Measurements from ENCODE around the gene PRKCA. TPM values are rescaled to one million over a fixed set of nuclear protein-coding genes. Genes with fewer than 3 reads are reported as not detected.

PRKCA gene
- total and polyA plus RNA-seq, 2 of the 13 experiments (the other 11 are each of a cell fraction or from before 2014, with no cell fraction given): 18.5 to 21.5 TPM

GRCh38 chr17:66839616-66840015, 537.2 kb downstream of the PRKCA start:
- FAIRE-seq: no peak
- intact Hi-C loops (cut with micrococcal nuclease; ENCODE audit: unreplicated experiment): no loop called here
- Histone ChIP-seq H3K27ac (ENCODE audit: extremely low read length, insufficient read depth, low read length) (no peak overlapping the region), H3K36me3 (replicated peaks in 1 of 2; ENCODE audit: control insufficient read depth in 1 of 2, insufficient read depth in 2 of 2, low read length in 2 of 2) (no peaks in the 10 kb centered on the region), H2AFZ (ENCODE audit: low read length) (no peak overlapping the region), H3K4me3 (replicated peaks in 1 of 3; ENCODE audit: insufficient read depth in 1 of 3, low read depth in 2 of 3, low read length in 3 of 3) (no peak overlapping the region), H3K9ac (ENCODE audit: insufficient read depth, low read depth, low read length) (no peak overlapping the region), H3K4me2 (ENCODE audit: low read depth, low read length) (no peak overlapping the region), H4K20me1 (ENCODE audit: insufficient read depth, low read length) (no peaks in the 10 kb centered on the region), H3K4me1 (ENCODE audit: insufficient read depth, low read length) (no peaks in the 10 kb centered on the region), H3K79me2 (ENCODE audit: insufficient read depth, low read length) (no peaks in the 10 kb centered on the region), H3K27me3 (ENCODE audit: control insufficient read depth in 1 of 2, insufficient read depth in 2 of 2, low read length in 2 of 2) (peaks cover 6 to 56% of the 10 kb centered on the region in 2 experiments), H3K9me3 (ENCODE audit: low read length) (no peaks in the 10 kb centered on the region)
- ChIA-PET CTCF (ENCODE audit: low intra/inter-chr PET ratio, low total read pairs) (no interaction called here), POLR2A (no interaction called here)
- ATAC-seq: no peak
- 54% methylated on average over 9 of the region's 9 CpGs for WGBS (ENCODE audit: low lambda C conversion rate)
- DNase-seq (ENCODE audit: low spot score): no peak
- in situ Hi-C loops (cut with HindIII; ENCODE audit: extremely low pct_ligation_motif_present, low pct_unique_long_range_greater_than_20kb): no loop called here
- TF ChIP-seq ZBTB8A (CRISPR knock-in tag; IDR thresholded peaks at IDR 0.05; ENCODE audit: borderline replicate concordance, low read depth) (no peak), ZNF24 (IDR thresholded peaks at IDR 0.05) (no peak), NAIF1 (CRISPR knock-in tag; IDR thresholded peaks at IDR 0.05; ENCODE audit: borderline replicate concordance) (no peak), ETV5 (CRISPR knock-in tag; IDR thresholded peaks at IDR 0.05; ENCODE audit: borderline replicate concordance) (no peak), EHMT2 (IDR thresholded peaks at IDR 0.05; ENCODE audit: borderline replicate concordance, low read depth, low read length) (no peak), ZNF101 (CRISPR knock-in tag; IDR thresholded peaks at IDR 0.05; ENCODE audit: borderline replicate concordance, low read depth) (no peak), SETDB1 (CRISPR knock-in tag; IDR thresholded peaks at IDR 0.05; ENCODE audit: borderline replicate concordance) (no peak)
- no TSS peak for BruUV-seq (replicated peaks)

DNA sequence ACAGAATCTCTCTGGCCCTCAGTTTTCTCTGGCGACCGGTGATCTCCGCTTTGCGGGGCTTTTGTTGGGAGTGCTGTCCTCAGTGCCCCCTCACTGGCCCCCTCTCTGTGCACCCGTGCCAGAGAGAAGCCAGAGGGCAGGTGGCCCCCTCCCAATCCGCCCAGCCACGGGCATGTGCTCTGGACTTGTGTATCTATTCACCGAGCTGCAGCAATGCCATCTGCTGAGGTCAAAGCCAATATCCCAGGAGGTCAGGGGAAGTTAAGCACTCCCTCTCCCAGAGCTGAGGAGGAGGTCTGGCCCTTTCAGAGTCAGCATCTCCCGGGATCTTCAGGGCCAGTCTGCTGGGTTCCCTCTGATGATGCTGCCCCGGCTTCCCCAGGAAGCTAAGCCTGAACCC, 537.6 kb downstream of the PRKCA start:
- ChIA-PET CTCF (ENCODE audit: low intra/inter-chr PET ratio, low total read pairs) (no interaction called here), POLR2A (no interaction called here)
- H3K4me3 ChIP-seq (replicated peaks in 1 of 3; ENCODE audit: insufficient read depth in 1 of 3, low read depth in 2 of 3, low read length in 3 of 3): no peak overlapping the region
- DNase-seq (ENCODE audit: low spot score): no peak
- H3K27me3 ChIP-seq (ENCODE audit: control insufficient read depth in 1 of 2, insufficient read depth in 2 of 2, low read length in 2 of 2): peaks cover 5 to 53% of the 10 kb centered on the region in 2 experiments
- no peaks in the 10 kb centered on the region for H3K9me3 ChIP-seq (ENCODE audit: low read length)
- WGBS (ENCODE audit: low lambda C conversion rate): 2% methylated on average over 8 of the region's 10 CpGs
- no peak overlapping the region for H3K4me2 ChIP-seq (ENCODE audit: low read depth, low read length)
- FAIRE-seq: no peak
- intact Hi-C loops (cut with micrococcal nuclease; ENCODE audit: unreplicated experiment) (no loop called here), in situ Hi-C loops (cut with HindIII; ENCODE audit: extremely low pct_ligation_motif_present, low pct_unique_long_range_greater_than_20kb) (no loop called here)
- no peak overlapping the region for H2AFZ ChIP-seq (ENCODE audit: low read length)
- H3K9ac ChIP-seq (ENCODE audit: insufficient read depth, low read depth, low read length): no peak overlapping the region
- no peaks in the 10 kb centered on the region for H4K20me1 ChIP-seq (ENCODE audit: insufficient read depth, low read length)
- no peak for ATAC-seq
- BruUV-seq (replicated peaks): no TSS peak
- H3K4me1 ChIP-seq (ENCODE audit: insufficient read depth, low read length): no peaks in the 10 kb centered on the region
- no peaks in the 10 kb centered on the region for H3K36me3 ChIP-seq (replicated peaks in 1 of 2; ENCODE audit: control insufficient read depth in 1 of 2, insufficient read depth in 2 of 2, low read length in 2 of 2)
- H3K27ac ChIP-seq (ENCODE audit: extremely low read length, insufficient read depth, low read length): no peak overlapping the region
- H3K79me2 ChIP-seq (ENCODE audit: insufficient read depth, low read length): no peaks in the 10 kb centered on the region
- TF ChIP-seq, protein P1, sequence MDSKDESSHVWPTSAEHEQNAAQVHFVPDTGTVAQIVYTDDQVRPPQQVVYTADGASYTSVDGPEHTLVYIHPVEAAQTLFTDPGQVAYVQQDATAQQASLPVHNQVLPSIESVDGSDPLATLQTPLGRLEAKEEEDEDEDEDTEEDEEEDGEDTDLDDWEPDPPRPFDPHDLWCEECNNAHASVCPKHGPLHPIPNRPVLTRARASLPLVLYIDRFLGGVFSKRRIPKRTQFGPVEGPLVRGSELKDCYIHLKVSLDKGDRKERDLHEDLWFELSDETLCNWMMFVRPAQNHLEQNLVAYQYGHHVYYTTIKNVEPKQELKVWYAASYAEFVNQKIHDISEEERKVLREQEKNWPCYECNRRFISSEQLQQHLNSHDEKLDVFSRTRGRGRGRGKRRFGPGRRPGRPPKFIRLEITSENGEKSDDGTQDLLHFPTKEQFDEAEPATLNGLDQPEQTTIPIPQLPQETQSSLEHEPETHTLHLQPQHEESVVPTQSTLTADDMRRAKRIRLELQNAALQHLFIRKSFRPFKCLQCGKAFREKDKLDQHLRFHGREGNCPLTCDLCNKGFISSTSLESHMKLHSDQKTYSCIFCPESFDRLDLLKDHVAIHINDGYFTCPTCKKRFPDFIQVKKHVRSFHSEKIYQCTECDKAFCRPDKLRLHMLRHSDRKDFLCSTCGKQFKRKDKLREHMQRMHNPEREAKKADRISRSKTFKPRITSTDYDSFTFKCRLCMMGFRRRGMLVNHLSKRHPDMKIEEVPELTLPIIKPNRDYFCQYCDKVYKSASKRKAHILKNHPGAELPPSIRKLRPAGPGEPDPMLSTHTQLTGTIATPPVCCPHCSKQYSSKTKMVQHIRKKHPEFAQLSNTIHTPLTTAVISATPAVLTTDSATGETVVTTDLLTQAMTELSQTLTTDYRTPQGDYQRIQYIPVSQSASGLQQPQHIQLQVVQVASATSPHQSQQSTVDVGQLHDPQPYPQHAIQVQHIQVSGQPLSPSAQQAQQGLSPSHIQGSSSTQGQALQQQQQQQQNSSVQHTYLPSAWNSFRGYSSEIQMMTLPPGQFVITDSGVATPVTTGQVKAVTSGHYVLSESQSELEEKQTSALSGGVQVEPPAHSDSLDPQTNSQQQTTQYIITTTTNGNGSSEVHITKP (CRISPR knock-in tag; IDR thresholded peaks at IDR 0.05; ENCODE audit: low read depth): no peak
- TF ChIP-seq, protein P2, sequence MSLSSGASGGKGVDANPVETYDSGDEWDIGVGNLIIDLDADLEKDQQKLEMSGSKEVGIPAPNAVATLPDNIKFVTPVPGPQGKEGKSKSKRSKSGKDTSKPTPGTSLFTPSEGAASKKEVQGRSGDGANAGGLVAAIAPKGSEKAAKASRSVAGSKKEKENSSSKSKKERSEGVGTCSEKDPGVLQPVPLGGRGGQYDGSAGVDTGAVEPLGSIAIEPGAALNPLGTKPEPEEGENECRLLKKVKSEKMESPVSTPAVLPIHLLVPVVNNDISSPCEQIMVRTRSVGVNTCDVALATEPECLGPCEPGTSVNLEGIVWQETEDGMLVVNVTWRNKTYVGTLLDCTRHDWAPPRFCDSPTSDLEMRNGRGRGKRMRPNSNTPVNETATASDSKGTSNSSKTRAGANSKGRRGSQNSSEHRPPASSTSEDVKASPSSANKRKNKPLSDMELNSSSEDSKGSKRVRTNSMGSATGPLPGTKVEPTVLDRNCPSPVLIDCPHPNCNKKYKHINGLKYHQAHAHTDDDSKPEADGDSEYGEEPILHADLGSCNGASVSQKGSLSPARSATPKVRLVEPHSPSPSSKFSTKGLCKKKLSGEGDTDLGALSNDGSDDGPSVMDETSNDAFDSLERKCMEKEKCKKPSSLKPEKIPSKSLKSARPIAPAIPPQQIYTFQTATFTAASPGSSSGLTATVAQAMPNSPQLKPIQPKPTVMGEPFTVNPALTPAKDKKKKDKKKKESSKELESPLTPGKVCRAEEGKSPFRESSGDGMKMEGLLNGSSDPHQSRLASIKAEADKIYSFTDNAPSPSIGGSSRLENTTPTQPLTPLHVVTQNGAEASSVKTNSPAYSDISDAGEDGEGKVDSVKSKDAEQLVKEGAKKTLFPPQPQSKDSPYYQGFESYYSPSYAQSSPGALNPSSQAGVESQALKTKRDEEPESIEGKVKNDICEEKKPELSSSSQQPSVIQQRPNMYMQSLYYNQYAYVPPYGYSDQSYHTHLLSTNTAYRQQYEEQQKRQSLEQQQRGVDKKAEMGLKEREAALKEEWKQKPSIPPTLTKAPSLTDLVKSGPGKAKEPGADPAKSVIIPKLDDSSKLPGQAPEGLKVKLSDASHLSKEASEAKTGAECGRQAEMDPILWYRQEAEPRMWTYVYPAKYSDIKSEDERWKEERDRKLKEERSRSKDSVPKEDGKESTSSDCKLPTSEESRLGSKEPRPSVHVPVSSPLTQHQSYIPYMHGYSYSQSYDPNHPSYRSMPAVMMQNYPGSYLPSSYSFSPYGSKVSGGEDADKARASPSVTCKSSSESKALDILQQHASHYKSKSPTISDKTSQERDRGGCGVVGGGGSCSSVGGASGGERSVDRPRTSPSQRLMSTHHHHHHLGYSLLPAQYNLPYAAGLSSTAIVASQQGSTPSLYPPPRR (CRISPR knock-in tag; IDR thresholded peaks at IDR 0.05; ENCODE audit: borderline replicate concordance): no peak
- no peak for TF ChIP-seq SRSF4 (IDR thresholded peaks at IDR 0.05; ENCODE audit: low read depth, low read length, poor library complexity, severe bottlenecking)

Data from HepG2 (cell line).